IMR-90 (cell line): ENCODE results near the gene PGRMC1. TPM values are rescaled to one million over a fixed set of nuclear protein-coding genes. Genes with fewer than 3 reads are reported as not detected.

Experiments used
- ATAC-seq: fragments of 200-7000 bp; cut with Tn5 transposase; 2 replicates; pipeline ENCODE4 v1.9.1; 2020; ENCODE audit warnings: low read depth, mild to moderate bottlenecking, moderate library complexity
- BruUV-seq: library from RNA; stranded (reverse); fragments of 400-500 nt; replicated peaks from 2 replicates; lab custom pipeline; 2021; lab: Mats Ljungman, UMichigan
- CTCF ChIA-PET: fragments of 300-600 bp; formaldehyde crosslinking; extraction: SDS; loops from one replicate; lab custom pipeline; 2021; ENCODE audit warnings: antibody characterized with exemption; lab: Yijun Ruan, JAX
- POLR2A ChIA-PET: fragments of 300-600 bp; sonication (Branson Sonifier 250); formaldehyde crosslinking; loops from one replicate; lab custom pipeline; 2022; ENCODE audit warnings: antibody characterized with exemption; ENCODE audit not compliant: unreplicated experiment; lab: Charles Lee
- DNase-seq: peaks from one replicate; pipeline ENCODE4 v3.0.0; 2013
- H2AFZ ChIP-seq: replicated peaks from 2 replicates; pipeline ENCODE3; 2013; ENCODE audit warnings: low read length, mild to moderate bottlenecking; ENCODE audit not compliant: poor library complexity
- H2AK5ac ChIP-seq: 2 replicates; pipeline ENCODE4 v1.6.1; 2013; ENCODE audit warnings: low read depth, low read length, inconsistent platforms
- H2AK9ac ChIP-seq: replicated peaks from 2 replicates; pipeline ENCODE3; 2013; ENCODE audit warnings: mild to moderate bottlenecking, low read depth, low read length, moderate library complexity; ENCODE audit not compliant: poor library complexity
- H2BK120ac ChIP-seq: 2 replicates; pipeline ENCODE4 v1.6.1; 2013; ENCODE audit warnings: low read depth, low read length, inconsistent platforms
- H2BK15ac ChIP-seq: 3 replicates; pipeline ENCODE4 v1.6.1; 2013; ENCODE audit warnings: low read depth, low read length, inconsistent platforms
- H2BK20ac ChIP-seq: 2 replicates; pipeline ENCODE4 v1.6.1; 2013; ENCODE audit warnings: low read depth, mild to moderate bottlenecking, inconsistent platforms, low read length, moderate library complexity
- H2BK5ac ChIP-seq: 2 replicates; pipeline ENCODE4 v1.6.1; 2013; ENCODE audit warnings: mild to moderate bottlenecking, low read depth, low read length, inconsistent platforms; ENCODE audit not compliant: poor library complexity, severe bottlenecking
- H3K14ac ChIP-seq: replicated peaks from 2 replicates; pipeline ENCODE4 v1.6.1; 2013; ENCODE audit warnings: low read depth, low read length, inconsistent platforms
- H3K18ac ChIP-seq: 2 replicates; pipeline ENCODE4 v1.6.1; 2013; ENCODE audit warnings: low read depth, low read length, control low read depth
- H3K23ac ChIP-seq: 2 replicates; pipeline ENCODE4 v1.6.1; 2013; ENCODE audit warnings: low read depth, low read length, inconsistent platforms
- H3K27ac ChIP-seq: 2 replicates; pipeline ENCODE4 v1.5.1; 2013; ENCODE audit warnings: mild to moderate bottlenecking, control low read depth, low read length; ENCODE audit not compliant: insufficient read depth
- H3K27me3 ChIP-seq: 2 replicates; pipeline ENCODE4 v1.6.1; 2013; ENCODE audit warnings: low read length; ENCODE audit not compliant: control insufficient read depth, insufficient read depth
- H3K36me3 ChIP-seq: 2 replicates; pipeline ENCODE4 v1.6.1; 2013; ENCODE audit warnings: low read length, mixed read lengths; ENCODE audit not compliant: control insufficient read depth, insufficient read depth
- H3K4ac ChIP-seq: 2 replicates; pipeline ENCODE4 v1.6.1; 2013; ENCODE audit warnings: low read depth, low read length, inconsistent platforms
- H3K4me1 ChIP-seq: 2 replicates; pipeline ENCODE4 v1.6.1; 2013; ENCODE audit warnings: low read length, mixed read lengths; ENCODE audit not compliant: control insufficient read depth, insufficient read depth
- H3K4me2 ChIP-seq: 2 replicates; pipeline ENCODE4 v1.6.1; 2013; ENCODE audit warnings: low read depth, mild to moderate bottlenecking, control low read depth, low read length, moderate library complexity
- H3K4me3 ChIP-seq: 2 replicates; pipeline ENCODE4 v1.5.1; 2013; ENCODE audit warnings: low read depth, mild to moderate bottlenecking, control low read depth, low read length, moderate library complexity; ENCODE audit not compliant: insufficient read depth
- H3K56ac ChIP-seq: 2 replicates; pipeline ENCODE4 v1.6.1; 2013; ENCODE audit warnings: low read length, inconsistent platforms; ENCODE audit not compliant: insufficient read depth; ENCODE audit errors: extremely low read depth
- H3K79me1 ChIP-seq, 2 experiments: 2 replicates each; pipeline ENCODE4 v1.6.1; 2013; ENCODE audit warnings: low read length in 2 of 2, inconsistent platforms in 1 of 2, low read depth in 1 of 2
- H3K9ac ChIP-seq: 2 replicates; pipeline ENCODE4 v1.6.1; 2013; ENCODE audit warnings: low read depth, low read length, control low read depth
- H3K9me1 ChIP-seq: 2 replicates; pipeline ENCODE4 v1.6.1; 2013; ENCODE audit warnings: low read length, inconsistent platforms; ENCODE audit not compliant: insufficient read depth
- H3K9me3 ChIP-seq: 2 replicates; pipeline ENCODE4 v1.6.1; 2013; ENCODE audit warnings: low read length; ENCODE audit not compliant: control insufficient read depth, insufficient read depth
- H4K20me1 ChIP-seq: 2 replicates; pipeline ENCODE4 v1.6.1; 2013; ENCODE audit warnings: low read length, inconsistent platforms; ENCODE audit not compliant: insufficient read depth
- H4K5ac ChIP-seq: 2 replicates; pipeline ENCODE4 v1.6.1; 2013; ENCODE audit warnings: mild to moderate bottlenecking, low read depth, low read length, control low read depth
- H4K8ac ChIP-seq, 2 experiments: 2 replicates each; pipeline ENCODE4 v1.6.1; 2013; ENCODE audit warnings: low read depth in 2 of 2, low read length in 2 of 2, control low read depth in 1 of 2, inconsistent platforms in 1 of 2
- H4K91ac ChIP-seq: 2 replicates; pipeline ENCODE4 v1.6.1; 2013; ENCODE audit warnings: low read depth, low read length, inconsistent platforms; ENCODE audit not compliant: insufficient read depth
- BHLHE40 ChIP-seq: fragments of 150-350 bp; IDR thresholded peaks from 2 replicates; pipeline ENCODE4 v1.6.1; 2016; ENCODE audit warnings: mild to moderate bottlenecking, low read depth, low read length
- CEBPB ChIP-seq: IDR thresholded peaks from 2 replicates; pipeline ENCODE4 v1.6.1; 2012; ENCODE audit warnings: low read depth, low read length, improper control_type of control experiment
- CHD1 ChIP-seq: IDR thresholded peaks from 2 replicates; pipeline ENCODE4 v1.6.1; 2012; ENCODE audit warnings: low read depth, low read length, improper control_type of control experiment
- CTCF ChIP-seq: conservative IDR thresholded peaks from 2 replicates; pipeline ENCODE4 v1.5.1; 2012; ENCODE audit warnings: mild to moderate bottlenecking, low read depth, low read length, improper control_type of control experiment
- FOS ChIP-seq: fragments of 150-350 bp; IDR thresholded peaks from 2 replicates; pipeline ENCODE4 v1.6.1; 2016; ENCODE audit warnings: low read depth, low read length
- MAFK ChIP-seq: IDR thresholded peaks from 2 replicates; pipeline ENCODE4 v1.6.1; 2012; ENCODE audit warnings: low read depth, low read length, improper control_type of control experiment
- MAZ ChIP-seq: IDR thresholded peaks from 2 replicates; pipeline ENCODE4 v1.6.1; 2012; ENCODE audit warnings: low read depth, mild to moderate bottlenecking, low read length, improper control_type of control experiment, moderate library complexity, borderline replicate concordance
- MXI1 ChIP-seq: IDR thresholded peaks from 2 replicates; pipeline ENCODE4 v1.6.1; 2012; ENCODE audit warnings: low read depth, mild to moderate bottlenecking, low read length, moderate library complexity, borderline replicate concordance
- NFE2L2 ChIP-seq: fragments of 150-350 bp; IDR thresholded peaks from 2 replicates; pipeline ENCODE4 v1.6.1; 2016; ENCODE audit warnings: low read depth, mild to moderate bottlenecking, low read length
- POLR2A ChIP-seq: IDR thresholded peaks from 2 replicates; pipeline ENCODE4 v1.6.1; 2012; ENCODE audit warnings: mild to moderate bottlenecking, low read depth, low read length
- RAD21 ChIP-seq: IDR thresholded peaks from 2 replicates; pipeline ENCODE4 v1.6.1; 2012; ENCODE audit warnings: low read length, improper control_type of control experiment
- RCOR1 ChIP-seq: IDR thresholded peaks from 2 replicates; pipeline ENCODE4 v1.6.1; 2012; ENCODE audit warnings: mild to moderate bottlenecking, low read length, improper control_type of control experiment; ENCODE audit not compliant: insufficient replicate concordance
- RFX5 ChIP-seq: IDR thresholded peaks from 2 replicates; pipeline ENCODE4 v1.8.0; 2012; ENCODE audit warnings: low read depth, mild to moderate bottlenecking, low read length, moderate library complexity
- SMC3 ChIP-seq: fragments of 150-350 bp; IDR thresholded peaks from 2 replicates; pipeline ENCODE4 v1.6.1; 2016; ENCODE audit warnings: low read depth, mild to moderate bottlenecking, antibody characterized with exemption, low read length, moderate library complexity
- dilution Hi-C: fragments of 300-500 bp; cut with HindIII; formaldehyde crosslinking; loops from one replicate; pipeline ENCODE4 v1.14.3; 2018; ENCODE audit warnings: low sequenced_read_pairs; ENCODE audit not compliant: unreplicated experiment
- in situ Hi-C: fragments of 300-500 bp; cut with MboI; formaldehyde crosslinking; loops from 3 replicates; pipeline ENCODE4 v1.14.3; 2019; ENCODE audit warnings: low sequenced_read_pairs, inconsistent platforms, mixed read lengths
- intact Hi-C: fragments of 100-400 bp; cut with micrococcal nuclease; formaldehyde crosslinking; loops from 2 replicates; pipeline ENCODE4 v1.10.0; 2022
- polyA plus RNA-seq, 3 experiments: library from polyadenylated mRNA; depleted of rRNA; stranded (reverse); fragments of >200 nt; gene quantifications; 2 replicates each; pipeline ENCODE4 v1.2.3, GENCODE V29; 2012; ENCODE audit warnings: low replicate concordance in 1 of 3
- total RNA-seq: library from RNA; depleted of rRNA; stranded (reverse); fragments of >200 nt; gene quantifications from 2 replicates; pipeline ENCODE4 v1.2.3, GENCODE V29; 2012
- TF ChIP-seq, protein P1 (sequence below): fragments of 150-350 bp; IDR thresholded peaks from 2 replicates; pipeline ENCODE4 v1.6.1; 2017; ENCODE audit warnings: mild to moderate bottlenecking, antibody characterized with exemption, low read length, low read depth
- TF ChIP-seq, protein P2 (sequence below): fragments of 150-350 bp; IDR thresholded peaks from 2 replicates; pipeline ENCODE4 v1.6.1; 2016; ENCODE audit warnings: low read depth, mild to moderate bottlenecking, low read length, moderate library complexity, borderline replicate concordance

Gene PGRMC1
- total and polyA plus RNA-seq, 2 of the 4 experiments (the other 2 are of a cell fraction), result 58.5 to 75.3 TPM

DNA sequence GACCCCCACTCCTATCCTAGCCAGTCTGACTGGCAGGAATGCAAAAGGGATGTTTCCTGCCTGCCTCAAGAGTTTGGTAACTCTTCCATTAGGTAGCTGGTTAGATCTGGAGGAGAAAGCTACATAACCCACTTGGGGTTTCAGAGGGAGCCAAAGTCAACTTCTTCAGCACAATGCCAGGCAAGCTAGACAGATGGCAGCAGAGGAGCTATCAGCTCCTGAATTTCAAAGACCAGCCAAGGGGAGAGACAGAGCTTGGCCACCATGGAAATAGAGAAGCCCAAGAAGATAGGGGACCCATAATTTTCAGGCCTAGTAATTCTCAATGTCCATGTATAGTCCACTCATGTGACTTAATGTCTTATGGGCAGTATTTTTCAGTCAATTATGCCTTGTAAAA is 56.4 kb downstream of the PGRMC1 start:
- CTCF ChIA-PET, result interaction anchor here (0.8 kb wide), 1 partner anchor 18 kb away, joined by 3 read pairs; no protein-coding TSS in a partner anchor
- H3K36me3 ChIP-seq, result no peaks in the 10 kb centered on the region

More for the DNA sequence above, 56.4 kb downstream of the PGRMC1 start:
- H3K4me3 ChIP-seq, result no peak overlapping the region
- no peak for DNase-seq
- H3K79me1 ChIP-seq, result no peaks in the 10 kb centered on the region
- BruUV-seq, result no TSS peak
- no peaks in the 10 kb centered on the region for H3K4me1 ChIP-seq
- H2BK5ac ChIP-seq, result no peak overlapping the region
- no peak overlapping the region for H2BK15ac ChIP-seq
- peaks cover 3% of the 10 kb centered on the region; the same call in 1 of the 2 replicates for H3K27me3 ChIP-seq
- no peak overlapping the region for H4K8ac ChIP-seq
- H3K9me3 ChIP-seq, result no peaks in the 10 kb centered on the region
- no peak overlapping the region for H2BK20ac ChIP-seq
- POLR2A ChIA-PET, result no interaction called here
- no peak overlapping the region for H2BK120ac ChIP-seq
- H2AFZ ChIP-seq, result no peak overlapping the region
- H3K14ac ChIP-seq, result no peak overlapping the region
- no peak overlapping the region for H3K4ac ChIP-seq
- TF ChIP-seq RAD21 (no peak), CEBPB (no peak), MXI1 (no peak), CHD1 (no peak), POLR2A (no peak), MAFK (no peak), RCOR1 (no peak), BHLHE40 (no peak), MAZ (no peak), NFE2L2 (no peak), SMC3 (no peak), FOS (no peak), CTCF (no peak), RFX5 (no peak)
- TF ChIP-seq, protein P1, sequence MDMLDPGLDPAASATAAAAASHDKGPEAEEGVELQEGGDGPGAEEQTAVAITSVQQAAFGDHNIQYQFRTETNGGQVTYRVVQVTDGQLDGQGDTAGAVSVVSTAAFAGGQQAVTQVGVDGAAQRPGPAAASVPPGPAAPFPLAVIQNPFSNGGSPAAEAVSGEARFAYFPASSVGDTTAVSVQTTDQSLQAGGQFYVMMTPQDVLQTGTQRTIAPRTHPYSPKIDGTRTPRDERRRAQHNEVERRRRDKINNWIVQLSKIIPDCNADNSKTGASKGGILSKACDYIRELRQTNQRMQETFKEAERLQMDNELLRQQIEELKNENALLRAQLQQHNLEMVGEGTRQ, result no peak
- TF ChIP-seq, protein P2, sequence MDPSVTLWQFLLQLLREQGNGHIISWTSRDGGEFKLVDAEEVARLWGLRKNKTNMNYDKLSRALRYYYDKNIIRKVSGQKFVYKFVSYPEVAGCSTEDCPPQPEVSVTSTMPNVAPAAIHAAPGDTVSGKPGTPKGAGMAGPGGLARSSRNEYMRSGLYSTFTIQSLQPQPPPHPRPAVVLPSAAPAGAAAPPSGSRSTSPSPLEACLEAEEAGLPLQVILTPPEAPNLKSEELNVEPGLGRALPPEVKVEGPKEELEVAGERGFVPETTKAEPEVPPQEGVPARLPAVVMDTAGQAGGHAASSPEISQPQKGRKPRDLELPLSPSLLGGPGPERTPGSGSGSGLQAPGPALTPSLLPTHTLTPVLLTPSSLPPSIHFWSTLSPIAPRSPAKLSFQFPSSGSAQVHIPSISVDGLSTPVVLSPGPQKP, result no peak
- intact Hi-C loops (no loop called here), dilution Hi-C loops (no loop called here), in situ Hi-C loops (no loop called here)
- H4K20me1 ChIP-seq, result no peaks in the 10 kb centered on the region
- no peak overlapping the region for H3K4me2 ChIP-seq
- no peak overlapping the region for H3K18ac ChIP-seq
- no peak overlapping the region for H3K23ac ChIP-seq
- no peak overlapping the region for H3K9ac ChIP-seq
- H4K5ac ChIP-seq, result no peak overlapping the region
- H2AK9ac ChIP-seq, result no peak overlapping the region
- H3K27ac ChIP-seq, result no peak overlapping the region
- ATAC-seq, result no peak
- no peak overlapping the region for H3K56ac ChIP-seq
- H2AK5ac ChIP-seq, result no peak overlapping the region
- no peak overlapping the region for H4K91ac ChIP-seq
- no peaks in the 10 kb centered on the region for H3K9me1 ChIP-seq
